HG03558 (cell line): ENCODE results near the gene C11orf91.
"Not testable (repeated sequence)": the region's sequence is repeated elsewhere in the genome, so short reads cannot be mapped to it uniquely, and the experiment has no call there.

ENCODE experiments used
- ATAC-seq: cut with Tn5 transposase; IDR thresholded peaks from one replicate; pipeline ENCODE4 v1.9.1; 2021; ENCODE audit warnings: moderate number of reproducible peaks; ENCODE audit not compliant: unreplicated experiment; ENCODE audit errors: extremely low read depth

C11orf91 gene

GRCh38 chr11:33722590-33723234 lies 22.1 kb upstream of the C11orf91 start:
- ATAC-seq: peak; percentile 66

DNA sequence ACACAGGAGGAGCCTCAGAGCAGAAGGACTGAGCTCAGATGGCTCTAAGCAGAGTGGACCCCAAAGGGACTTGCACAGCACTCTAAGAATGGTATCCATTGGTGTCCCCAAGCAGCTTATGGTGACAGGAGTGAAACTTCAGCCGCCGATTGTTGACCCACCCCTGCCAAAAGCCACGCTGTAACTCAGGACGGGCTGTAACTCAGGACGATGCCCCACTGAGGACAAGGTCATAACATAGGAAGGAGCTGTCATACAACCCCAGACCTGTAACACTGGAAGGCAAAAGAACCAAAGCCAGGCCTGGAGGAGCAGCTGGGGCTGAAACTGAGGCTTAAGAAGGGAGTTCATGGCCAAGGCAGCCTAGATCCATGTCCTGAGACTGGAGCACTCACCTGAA lies 21.4 kb upstream of the C11orf91 start:
- no peak for ATAC-seq

DNA sequence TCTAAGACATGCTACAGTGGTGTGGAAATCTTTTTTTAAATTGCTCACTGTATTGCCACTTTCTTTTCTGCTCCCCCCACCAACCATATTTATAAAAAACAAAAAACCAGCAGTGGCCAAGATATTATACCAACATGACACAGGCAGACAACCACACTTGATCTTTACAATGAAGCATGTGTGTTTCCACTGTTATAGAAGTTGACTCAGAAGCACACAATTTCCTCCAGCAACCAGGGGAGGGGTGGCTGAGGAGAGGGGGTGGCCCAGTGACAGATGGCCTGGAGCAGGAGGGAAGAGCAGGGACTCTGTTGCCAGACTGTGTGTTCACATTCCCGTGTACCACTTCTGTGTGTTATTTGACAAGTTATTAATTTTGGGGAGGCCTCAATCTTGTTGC lies 20.8 kb upstream of the C11orf91 start:
- no peak for ATAC-seq

DNA sequence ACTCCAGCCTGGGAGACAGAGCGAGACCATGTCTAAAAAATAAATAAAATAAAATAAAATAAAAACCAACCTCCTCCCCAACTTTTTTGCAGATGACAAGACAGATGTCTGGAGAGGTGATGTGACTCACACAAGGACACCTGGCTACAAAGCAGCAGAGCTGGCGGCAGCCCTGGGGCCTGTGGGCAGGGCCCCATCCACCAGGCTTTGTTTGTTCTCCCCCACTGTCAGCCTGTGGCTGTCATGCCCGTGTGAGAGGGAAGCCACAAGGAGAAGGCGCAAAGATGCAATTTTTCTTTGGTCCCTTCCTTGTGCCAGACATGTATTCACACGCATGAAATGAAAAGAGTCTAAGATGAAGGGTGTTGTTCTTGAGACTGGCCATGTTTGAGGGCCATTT lies 19.0 kb upstream of the C11orf91 start:
- ATAC-seq: no peak

DNA sequence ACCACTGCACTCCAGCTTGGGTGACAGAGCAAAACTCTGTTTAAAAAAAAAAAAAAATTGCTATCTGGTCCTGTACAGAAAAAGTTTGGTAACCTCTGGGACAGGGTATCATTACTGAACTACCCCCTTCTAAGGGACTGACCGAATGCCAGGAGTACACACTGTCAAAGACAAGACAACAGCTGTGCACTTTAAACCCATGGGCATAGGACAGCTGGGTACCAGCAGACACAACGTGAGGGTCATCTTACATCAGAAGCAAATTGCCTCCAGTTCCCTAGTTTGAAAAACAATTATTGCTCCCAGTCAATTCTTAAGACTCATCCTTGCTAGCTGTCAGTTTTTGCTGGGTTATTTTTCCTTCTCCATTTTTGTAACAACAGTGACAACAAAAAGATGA lies 17.8 kb upstream of the C11orf91 start:
- no peak for ATAC-seq

DNA sequence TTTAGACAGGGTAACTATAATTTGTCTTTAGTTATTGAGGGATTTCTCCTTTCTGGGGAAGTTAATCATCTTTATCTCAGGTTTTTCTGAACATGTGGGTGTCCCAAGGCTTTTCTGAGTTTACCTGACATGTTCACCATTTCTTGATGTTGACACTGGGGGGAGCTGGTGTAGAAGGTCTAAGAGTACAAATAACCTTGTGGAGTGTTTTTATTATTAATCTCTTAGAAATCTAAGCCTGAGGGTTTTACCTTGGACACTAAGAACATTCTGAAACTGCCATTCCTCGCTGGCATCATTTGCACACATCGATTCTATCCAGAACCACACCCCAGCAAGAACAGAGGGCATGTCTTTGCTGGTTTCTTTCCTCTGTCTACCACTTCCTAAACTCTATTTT lies 15.6 kb upstream of the C11orf91 start:
- ATAC-seq: no peak

- ATAC-seq: no peak
Observed at GRCh38 chr11:33713856-33714398, 13.3 kb upstream of the C11orf91 start.

DNA sequence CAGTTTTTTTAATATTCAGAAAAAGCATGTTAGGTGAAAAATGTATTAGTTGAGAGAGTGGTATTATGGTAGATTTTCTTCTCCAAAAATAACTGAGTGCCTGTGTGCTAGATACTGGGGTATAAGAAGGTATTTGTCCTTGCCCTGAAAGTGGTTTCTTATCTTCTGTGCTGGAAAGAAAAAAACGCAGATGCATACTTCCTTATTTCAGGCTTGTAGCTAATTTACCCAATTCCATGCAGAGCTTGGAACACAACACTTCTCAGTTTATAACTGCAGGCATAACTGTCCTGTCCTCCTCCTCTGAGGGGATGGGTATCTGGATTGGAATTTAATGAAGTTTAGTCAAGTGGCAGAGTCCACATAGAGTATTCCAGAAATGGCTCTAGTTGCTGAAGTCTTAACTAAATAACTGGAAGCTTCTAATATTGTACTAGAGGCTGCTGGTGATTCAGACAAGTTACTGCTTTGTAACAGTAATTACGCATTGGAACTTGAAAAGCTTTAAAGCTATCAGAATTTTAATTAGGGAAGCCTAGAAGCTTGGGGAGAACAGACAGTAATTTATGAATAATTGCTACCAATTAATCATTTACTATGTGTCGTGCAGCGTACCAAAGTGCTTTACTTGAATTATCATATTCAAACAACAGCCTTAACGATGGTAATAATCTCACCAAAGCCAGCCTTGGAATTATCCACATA lies 12.7 kb upstream of the C11orf91 start:
- ATAC-seq: no peak

GRCh38 chr11:33712436-33712835 lies 11.8 kb upstream of the C11orf91 start:
- no peak for ATAC-seq

DNA sequence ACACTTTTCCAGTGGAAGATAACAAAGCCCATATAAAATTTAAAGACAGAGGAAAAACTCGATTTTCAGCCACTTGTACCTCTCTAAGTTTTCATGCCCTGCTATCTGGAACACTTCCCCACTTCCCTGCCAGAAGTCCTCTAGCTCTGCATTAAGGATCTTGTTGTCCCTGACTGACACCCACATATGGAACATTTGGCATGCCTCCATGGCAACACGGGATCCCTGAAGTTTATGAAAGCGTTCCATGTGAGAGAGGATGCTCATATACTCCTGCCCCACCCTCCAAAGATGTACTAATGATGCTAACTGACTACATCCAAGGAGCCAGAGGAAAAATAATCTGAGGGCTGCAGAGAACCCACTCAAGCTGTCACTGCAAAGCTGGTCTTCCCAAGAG lies 8.8 kb upstream of the C11orf91 start:
- ATAC-seq: no peak

GRCh38 chr11:33708985-33709384 lies 8.4 kb upstream of the C11orf91 start:
- ATAC-seq: no peak

DNA sequence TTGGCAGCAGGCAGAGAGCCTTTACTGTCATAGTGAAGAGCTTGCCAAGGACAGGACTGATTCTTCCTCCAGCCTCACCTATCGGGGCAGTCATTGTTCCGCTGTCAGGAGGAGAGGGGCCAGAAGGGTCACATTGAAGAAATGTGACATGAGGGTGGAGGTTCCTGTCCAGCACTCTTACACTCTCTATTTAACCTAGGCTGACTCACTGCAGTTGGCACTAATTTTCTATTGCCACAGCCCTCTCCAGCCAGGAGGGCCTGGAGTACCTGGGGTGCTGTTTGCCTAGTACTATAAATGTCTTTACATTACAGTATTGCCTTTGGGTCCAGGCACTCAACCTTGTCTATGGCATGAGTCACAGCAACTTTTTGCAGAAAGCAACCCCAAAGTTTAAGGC lies 7.2 kb upstream of the C11orf91 start:
- not testable (repeated sequence) for ATAC-seq

DNA sequence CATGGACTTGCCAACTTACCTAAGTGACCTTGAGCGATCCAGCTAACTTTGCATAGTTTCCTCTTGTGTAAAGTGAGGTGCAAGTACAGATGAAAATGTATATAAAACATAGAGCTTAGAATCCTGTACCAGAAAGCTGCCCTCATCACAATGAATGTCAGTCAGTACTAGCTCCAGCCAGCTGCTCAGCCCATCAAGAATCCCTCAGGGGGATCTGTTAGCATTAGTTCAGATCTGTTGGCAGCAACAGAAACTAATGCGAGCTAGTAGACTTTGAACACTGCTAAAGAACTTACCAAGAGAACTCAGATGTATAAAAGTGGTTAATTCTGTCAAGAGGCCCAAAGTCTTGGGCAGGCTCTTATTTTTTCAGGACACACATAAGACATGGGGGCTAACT lies 6.3 kb upstream of the C11orf91 start:
- ATAC-seq: no peak

DNA sequence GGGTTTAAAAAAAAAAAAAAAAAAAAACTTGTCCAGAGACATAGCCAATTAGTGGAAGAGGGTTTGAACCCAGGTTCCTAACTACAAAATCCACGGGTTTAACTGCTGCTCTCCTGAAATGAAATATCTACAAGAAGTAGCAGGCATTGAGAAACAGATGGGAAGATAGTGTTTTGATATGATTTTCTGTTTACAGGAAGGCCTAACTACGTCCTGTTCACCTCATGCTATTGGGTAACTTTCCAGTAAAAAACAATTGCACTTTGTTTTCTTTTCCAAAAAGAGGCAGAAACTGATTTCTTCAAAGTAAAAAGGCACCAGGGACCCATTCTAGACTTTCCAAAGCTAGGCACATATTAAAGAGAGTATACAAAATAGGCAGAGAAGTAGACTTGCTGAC lies 5.9 kb upstream of the C11orf91 start:
- ATAC-seq: no peak

- no peak for ATAC-seq
Observed at GRCh38 chr11:33704240-33705002, 3.8 kb upstream of the C11orf91 start.

DNA sequence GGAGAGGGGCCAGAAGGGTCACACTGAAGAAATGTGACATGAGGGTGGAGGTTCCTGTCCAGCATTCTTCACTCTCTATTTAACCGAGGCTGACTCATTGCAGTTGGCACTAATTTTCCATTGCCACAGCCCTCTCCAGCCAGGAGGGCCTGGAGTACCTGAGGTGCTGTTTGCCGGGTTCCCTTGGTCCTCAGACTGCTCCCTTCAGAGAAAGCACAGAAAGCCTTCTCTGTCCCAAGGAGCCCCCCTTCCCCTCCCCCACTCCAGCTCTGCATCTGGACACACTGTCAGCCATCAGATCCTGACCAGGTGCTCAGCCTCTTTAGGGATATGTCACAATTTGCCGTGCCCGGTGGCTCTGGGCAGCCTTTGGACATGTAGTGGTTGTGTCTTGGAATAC lies 3.2 kb upstream of the C11orf91 start:
- ATAC-seq: no peak

GRCh38 chr11:33703234-33703633 lies 2.6 kb upstream of the C11orf91 start:
- ATAC-seq: no peak

GRCh38 chr11:33701302-33702230 lies 940 bp upstream of the C11orf91 start:
- ATAC-seq: no peak

DNA sequence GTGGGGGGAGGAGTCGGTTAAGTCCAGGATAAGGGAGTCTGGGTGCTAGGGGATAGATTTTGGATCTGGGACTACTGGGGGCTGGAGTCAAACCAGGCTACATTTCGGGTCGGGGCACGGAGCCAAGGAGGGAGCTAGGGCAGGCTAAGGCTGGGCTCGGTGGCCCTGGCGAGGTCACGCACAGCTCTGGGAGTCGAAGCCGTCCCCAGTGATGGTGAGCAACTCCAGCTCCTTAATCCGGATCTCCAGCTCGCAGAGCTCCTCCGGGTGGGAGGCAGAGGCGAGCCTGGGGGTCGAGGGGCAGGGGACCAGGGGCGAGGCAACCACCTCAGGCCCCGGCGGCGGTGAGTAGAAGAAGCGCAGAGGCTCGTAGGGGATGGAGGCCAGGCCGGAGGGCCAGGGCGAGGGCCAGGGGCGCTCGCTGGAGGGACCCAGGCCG lies 544 bp downstream of the C11orf91 start:
- no peak for ATAC-seq

GRCh38 chr11:33699515-33700062 lies 1.0 kb downstream of the C11orf91 start:
- ATAC-seq: no peak
